Thyroid gland (tissue), 4 donors: ENCODE data around the gene DNAH17.

ENCODE experiments used
- POLR2A ChIP-seq, 2 donors: fragments of 450-650 bp; IDR thresholded peaks; one replicate each; pipeline ENCODE4 v1.6.1; 2017; ENCODE audit warnings: antibody characterized with exemption in 2 of 2, mild to moderate bottlenecking in 2 of 2, moderate library complexity in 1 of 2
- TF ChIP-seq, protein P1 (sequence below), 6 experiments: fragments of 200-600 bp in 3 of 6; fragments of 450-650 bp in 3 of 6; sonication (generic) in 3 of 6; IDR thresholded peaks; one replicate each; pipeline ENCODE4 v1.5.1; 2016 to 2019; ENCODE audit warnings: antibody characterized with exemption in 6 of 6, mild to moderate bottlenecking in 2 of 6, inconsistent platforms in 1 of 6, moderate library complexity in 1 of 6

DNA sequence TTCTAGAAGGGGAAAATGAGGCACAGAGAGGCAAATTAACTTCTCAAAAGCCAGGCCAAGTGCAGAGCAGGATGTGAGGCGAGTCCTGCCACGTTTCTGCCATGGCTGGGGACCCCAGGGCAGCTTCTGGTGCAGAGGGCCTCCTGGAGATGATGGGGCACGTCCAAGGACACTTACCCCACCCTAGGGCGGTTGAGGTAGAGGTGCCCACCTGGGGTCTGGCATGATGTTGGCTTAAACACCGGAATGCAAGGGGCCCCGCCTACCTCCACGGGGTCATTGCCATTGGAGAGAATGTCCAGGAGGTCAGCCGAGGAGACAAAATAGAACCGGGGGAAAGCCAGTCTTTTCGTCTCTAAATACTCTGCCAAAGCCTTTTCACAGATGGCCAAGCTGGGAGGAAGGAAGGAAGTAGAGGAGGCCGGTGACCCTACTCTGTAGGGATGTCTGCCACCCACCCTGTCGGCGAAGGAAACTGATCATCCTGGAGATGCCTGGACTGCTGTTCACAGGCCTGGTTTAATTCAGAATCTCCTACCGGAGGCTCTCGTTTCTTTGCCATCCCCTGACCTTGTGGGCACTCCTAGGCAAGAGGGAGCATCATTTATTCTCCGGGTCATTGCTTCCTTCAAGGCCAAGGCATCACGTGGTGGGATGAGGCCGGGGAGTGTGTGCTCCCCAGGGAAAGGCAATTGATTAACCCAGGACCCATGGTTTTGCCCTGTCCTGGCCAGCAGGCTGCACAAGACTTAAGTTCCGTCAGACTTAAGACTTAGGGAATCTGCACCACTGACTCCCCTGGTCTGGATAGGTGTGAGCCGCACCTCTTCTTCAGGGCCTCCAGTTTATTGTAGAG lies 70.5 kb downstream of the DNAH17 start:
- TF ChIP-seq, protein P1, sequence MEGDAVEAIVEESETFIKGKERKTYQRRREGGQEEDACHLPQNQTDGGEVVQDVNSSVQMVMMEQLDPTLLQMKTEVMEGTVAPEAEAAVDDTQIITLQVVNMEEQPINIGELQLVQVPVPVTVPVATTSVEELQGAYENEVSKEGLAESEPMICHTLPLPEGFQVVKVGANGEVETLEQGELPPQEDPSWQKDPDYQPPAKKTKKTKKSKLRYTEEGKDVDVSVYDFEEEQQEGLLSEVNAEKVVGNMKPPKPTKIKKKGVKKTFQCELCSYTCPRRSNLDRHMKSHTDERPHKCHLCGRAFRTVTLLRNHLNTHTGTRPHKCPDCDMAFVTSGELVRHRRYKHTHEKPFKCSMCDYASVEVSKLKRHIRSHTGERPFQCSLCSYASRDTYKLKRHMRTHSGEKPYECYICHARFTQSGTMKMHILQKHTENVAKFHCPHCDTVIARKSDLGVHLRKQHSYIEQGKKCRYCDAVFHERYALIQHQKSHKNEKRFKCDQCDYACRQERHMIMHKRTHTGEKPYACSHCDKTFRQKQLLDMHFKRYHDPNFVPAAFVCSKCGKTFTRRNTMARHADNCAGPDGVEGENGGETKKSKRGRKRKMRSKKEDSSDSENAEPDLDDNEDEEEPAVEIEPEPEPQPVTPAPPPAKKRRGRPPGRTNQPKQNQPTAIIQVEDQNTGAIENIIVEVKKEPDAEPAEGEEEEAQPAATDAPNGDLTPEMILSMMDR (IDR thresholded peaks at IDR 0.05): no peak
- no peak for TF ChIP-seq POLR2A (IDR thresholded peaks at IDR 0.05)
